HEK293T (cell line): ENCODE measurements around the gene CHMP3.

Experiments used
- CTCF ChIA-PET: fragments of 350-600 bp; formaldehyde crosslinking; extraction: SDS; loops from one replicate; lab custom pipeline; 2021; ENCODE audit warnings: antibody characterized with exemption, inconsistent platforms; lab: Yijun Ruan, JAX
- POLR2A ChIA-PET: fragments of 350-600 bp; formaldehyde crosslinking; extraction: SDS; loops from one replicate; lab custom pipeline; 2020; ENCODE audit warnings: antibody characterized with exemption, inconsistent platforms; lab: Yijun Ruan, JAX
- DNase-seq: peaks from one replicate; pipeline ENCODE4 v3.0.0; 2012; ENCODE audit warnings: mixed read lengths; ENCODE audit errors: extremely low spot score
- ARNT ChIP-seq: fragments of 450-650 bp; IDR thresholded peaks from 2 replicates; pipeline ENCODE4 v1.6.1; 2017; ENCODE audit warnings: mild to moderate bottlenecking
- BHLHE40 ChIP-seq: fragments of 450-650 bp; IDR thresholded peaks from 2 replicates; pipeline ENCODE4 v1.6.1; 2016; ENCODE audit warnings: mild to moderate bottlenecking, moderate library complexity, borderline replicate concordance
- CTBP1 ChIP-seq: fragments of 450-650 bp; IDR thresholded peaks from 2 replicates; pipeline ENCODE4 v1.6.1; 2016; ENCODE audit warnings: borderline replicate concordance
- ELF4 ChIP-seq: fragments of 450-650 bp; IDR thresholded peaks from 2 replicates; pipeline ENCODE4 v1.6.1; 2017; ENCODE audit warnings: antibody characterized with exemption
- FOXA1 ChIP-seq: fragments of 450-650 bp; IDR thresholded peaks from 2 replicates; pipeline ENCODE4 v1.6.1; 2016; ENCODE audit warnings: mild to moderate bottlenecking
- FOXK2 ChIP-seq: fragments of 450-650 bp; IDR thresholded peaks from 2 replicates; pipeline ENCODE4 v1.6.1; 2016; ENCODE audit warnings: mild to moderate bottlenecking
- FOXM1 ChIP-seq: fragments of 450-650 bp; IDR thresholded peaks from 2 replicates; pipeline ENCODE4 v1.6.1; 2017; ENCODE audit warnings: mild to moderate bottlenecking, borderline replicate concordance
- HDGF ChIP-seq: fragments of 450-650 bp; IDR thresholded peaks from 2 replicates; pipeline ENCODE4 v1.6.1; 2017; ENCODE audit warnings: antibody characterized with exemption, borderline replicate concordance
- L3MBTL2 ChIP-seq: fragments of 450-650 bp; conservative IDR thresholded peaks from 2 replicates; pipeline ENCODE4 v1.6.1; 2016; ENCODE audit warnings: mild to moderate bottlenecking
- LEF1 ChIP-seq: fragments of 450-650 bp; IDR thresholded peaks from 2 replicates; pipeline ENCODE4 v1.6.1; 2017; ENCODE audit warnings: mild to moderate bottlenecking, borderline replicate concordance
- NFRKB ChIP-seq: fragments of 450-650 bp; IDR thresholded peaks from 2 replicates; pipeline ENCODE4 v1.6.1; 2016; ENCODE audit warnings: mild to moderate bottlenecking, moderate library complexity
- PKNOX1 ChIP-seq: fragments of 450-650 bp; IDR thresholded peaks from 2 replicates; pipeline ENCODE4 v1.6.1; 2016
- SP1 ChIP-seq: fragments of 450-650 bp; IDR thresholded peaks from 2 replicates; pipeline ENCODE4 v1.6.1; 2017
- SUZ12 ChIP-seq: fragments of 450-650 bp; IDR thresholded peaks from 2 replicates; pipeline ENCODE4 v1.6.1; 2016; ENCODE audit warnings: mild to moderate bottlenecking
- TARDBP ChIP-seq: fragments of 450-650 bp; IDR thresholded peaks from 2 replicates; pipeline ENCODE4 v1.6.1; 2016
- ZNF384 ChIP-seq: fragments of 450-650 bp; IDR thresholded peaks from 2 replicates; pipeline ENCODE4 v1.6.1; 2016

Gene CHMP3

DNA sequence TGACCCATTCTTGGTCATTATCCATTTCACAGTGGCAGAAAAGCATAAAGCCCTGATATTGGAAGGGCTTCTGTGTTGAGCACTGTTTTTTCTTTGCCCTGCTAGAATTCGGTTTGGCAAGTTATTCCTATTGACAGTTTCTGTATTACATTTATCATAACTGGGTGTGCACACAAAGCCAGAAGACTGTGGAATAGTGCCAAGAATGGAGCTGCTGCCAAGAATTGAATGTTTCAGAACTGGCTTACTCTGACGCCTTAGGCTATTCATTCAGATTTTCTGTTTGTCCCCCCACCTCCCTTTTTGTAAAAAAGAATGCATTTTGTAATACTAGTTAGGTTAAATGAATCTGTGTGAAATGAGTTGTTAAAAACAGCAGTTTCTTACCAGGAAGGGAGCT is 109.4 kb downstream of the CHMP3 start:
- POLR2A ChIA-PET: no interaction called here
- CTCF ChIA-PET: no interaction called here

More for the DNA sequence above, 109.4 kb downstream of the CHMP3 start:
- TF ChIP-seq L3MBTL2: no peak
- TF ChIP-seq ZNF384: no peak
- no peak for TF ChIP-seq LEF1
- no peak for TF ChIP-seq FOXK2
- no peak for TF ChIP-seq HDGF
- TF ChIP-seq BHLHE40: no peak
- TF ChIP-seq SP1: no peak
- TF ChIP-seq SUZ12: no peak
- TF ChIP-seq FOXA1: no peak
- no peak for TF ChIP-seq PKNOX1
- no peak for TF ChIP-seq TARDBP
- TF ChIP-seq NFRKB: no peak
- no peak for TF ChIP-seq ELF4
- no peak for TF ChIP-seq FOXM1
- TF ChIP-seq ARNT: no peak
- no peak for TF ChIP-seq CTBP1
- DNase-seq: no peak
